Body of pancreas (tissue), 4 donors: ENCODE data around the gene ALDH1B1. TPM values are rescaled to one million over a fixed set of nuclear protein-coding genes. Genes with fewer than 3 reads are reported as not detected.

Experiments
- ATAC-seq: fragments of 150-250 bp; one replicate; pipeline ENCODE4 v1.9.1; 2016
- DNase-seq, 4 donors: peaks; one replicate each; pipeline ENCODE4 v3.0.0-alpha.2; 2019
- H3K27ac ChIP-seq, 4 donors: fragments of 200-600 bp; sonication (generic); 1 replicate in 3 of 4; 2 replicates in 1 of 4; pipeline versions ENCODE4 v1.5.1 to v1.6.1; 2016 to 2019; ENCODE audit warnings: mild to moderate bottlenecking in 1 of 4, mixed read lengths in 1 of 4, moderate library complexity in 1 of 4
- H3K27me3 ChIP-seq, 2 donors: fragments of 200-600 bp; sonication (generic); one replicate each; pipeline ENCODE4 v1.6.0; 2016; ENCODE audit warnings: mild to moderate bottlenecking in 1 of 2
- H3K36me3 ChIP-seq, 2 donors: fragments of 200-600 bp; sonication (generic); replicated peaks in 1 of 2; 2 replicates each; pipeline ENCODE4 v1.5.1; 2016; ENCODE audit warnings: low read depth in 2 of 2; ENCODE audit not compliant: insufficient read depth in 1 of 2
- H3K4me1 ChIP-seq: fragments of 200-600 bp; sonication (generic); one replicate; pipeline ENCODE4 v1.6.0; 2016
- H3K4me3 ChIP-seq, 2 donors: fragments of 200-600 bp; sonication (generic); 1 replicate in 1 of 2; 2 replicates in 1 of 2; pipeline ENCODE4 v1.5.1; 2016 to 2019
- H3K9me3 ChIP-seq, 3 donors: fragments of 200-600 bp; sonication (generic); 1 replicate in 2 of 3; 2 replicates in 1 of 3; pipeline ENCODE4 v1.5.1; 2016
- POLR2A ChIP-seq, 3 donors: fragments of 450-650 bp; IDR thresholded peaks; one replicate each; pipeline ENCODE4 v1.6.1; 2016; ENCODE audit warnings: antibody characterized with exemption in 3 of 3, mild to moderate bottlenecking in 2 of 3
- WGBS, 2 donors: methylation state at CpG; one replicate each; pipeline ENCODE4 v1.1.5; 2017; 5-methylcytosine and 5-hydroxymethylcytosine counted together
- intact Hi-C: fragments of 100-400 bp; cut with DNase I; formaldehyde crosslinking; loops from one replicate; pipeline ENCODE4 v1.15.1; 2023
- total RNA-seq, 2 donors: library from RNA; depleted of rRNA; stranded (reverse); fragments of >200 nt; gene quantifications; one replicate each; pipeline ENCODE4 v1.1.0, GENCODE V29; 2016
- TF ChIP-seq, protein P1 (sequence below), 7 experiments: fragments of 450-650 bp in 4 of 7; fragments of 200-600 bp in 3 of 7; sonication (generic) in 3 of 7; IDR thresholded peaks; one replicate each; pipeline ENCODE4 v1.5.1; 2016 to 2019; ENCODE audit warnings: antibody characterized with exemption in 7 of 7

Gene ALDH1B1
- total RNA-seq, 2 donors from 2014 or later: 11.7 to 17.5 TPM

- Histone ChIP-seq H3K36me3 (no peaks in the 10 kb centered on the region), H3K27ac (no peak overlapping the region), H3K9me3 (no peaks in the 10 kb centered on the region), H3K4me1 (peaks cover 8% of the 10 kb centered on the region), H3K4me3 (no peak overlapping the region), H3K27me3 (no peaks in the 10 kb centered on the region)
- DNase-seq (no peak), ATAC-seq (no peak)
- TF ChIP-seq POLR2A (IDR thresholded peaks at IDR 0.05): no peak
- TF ChIP-seq, protein P1, sequence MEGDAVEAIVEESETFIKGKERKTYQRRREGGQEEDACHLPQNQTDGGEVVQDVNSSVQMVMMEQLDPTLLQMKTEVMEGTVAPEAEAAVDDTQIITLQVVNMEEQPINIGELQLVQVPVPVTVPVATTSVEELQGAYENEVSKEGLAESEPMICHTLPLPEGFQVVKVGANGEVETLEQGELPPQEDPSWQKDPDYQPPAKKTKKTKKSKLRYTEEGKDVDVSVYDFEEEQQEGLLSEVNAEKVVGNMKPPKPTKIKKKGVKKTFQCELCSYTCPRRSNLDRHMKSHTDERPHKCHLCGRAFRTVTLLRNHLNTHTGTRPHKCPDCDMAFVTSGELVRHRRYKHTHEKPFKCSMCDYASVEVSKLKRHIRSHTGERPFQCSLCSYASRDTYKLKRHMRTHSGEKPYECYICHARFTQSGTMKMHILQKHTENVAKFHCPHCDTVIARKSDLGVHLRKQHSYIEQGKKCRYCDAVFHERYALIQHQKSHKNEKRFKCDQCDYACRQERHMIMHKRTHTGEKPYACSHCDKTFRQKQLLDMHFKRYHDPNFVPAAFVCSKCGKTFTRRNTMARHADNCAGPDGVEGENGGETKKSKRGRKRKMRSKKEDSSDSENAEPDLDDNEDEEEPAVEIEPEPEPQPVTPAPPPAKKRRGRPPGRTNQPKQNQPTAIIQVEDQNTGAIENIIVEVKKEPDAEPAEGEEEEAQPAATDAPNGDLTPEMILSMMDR (IDR thresholded peaks at IDR 0.05): no peak
- WGBS, 2 donors: 61 to 71% methylated on average over 4 of the region's 4 CpGs
- intact Hi-C loops: no loop called here
Measured at GRCh38 chr9:38431116-38431515, 38.6 kb downstream of the ALDH1B1 start.

DNA sequence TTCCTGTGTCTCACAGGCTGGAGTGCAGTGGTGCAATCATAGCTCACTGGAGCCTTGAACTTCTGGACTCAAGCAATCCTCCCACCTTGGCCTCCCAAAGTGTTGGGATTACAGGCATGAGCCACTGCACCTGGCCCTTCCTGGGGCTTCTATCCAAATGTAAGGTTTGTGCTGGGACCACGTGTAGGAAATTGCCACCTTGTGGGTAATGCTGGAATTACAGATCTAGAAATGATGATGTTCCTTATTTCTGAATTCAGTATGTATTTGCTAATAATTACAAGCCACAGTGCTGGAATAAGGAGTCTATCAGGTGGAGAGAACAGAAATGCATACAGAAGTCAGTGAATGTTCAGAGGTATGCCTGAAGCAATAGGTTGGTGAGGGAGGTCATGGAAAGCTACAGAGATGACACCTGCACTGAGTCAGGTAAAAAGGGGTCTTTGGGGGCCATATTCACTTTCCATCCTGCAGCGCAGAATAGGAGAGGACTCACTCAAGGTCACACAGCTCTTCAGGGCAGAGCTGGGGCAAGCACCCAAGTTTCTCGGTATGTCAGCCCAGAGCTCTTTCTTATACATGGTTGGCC, 40.5 kb downstream of the ALDH1B1 start:
- Histone ChIP-seq H3K4me3 (no peak overlapping the region), H3K27me3 (no peaks in the 10 kb centered on the region), H3K4me1 (peaks cover 21% of the 10 kb centered on the region), H3K9me3 (no peaks in the 10 kb centered on the region), H3K36me3 (no peaks in the 10 kb centered on the region), H3K27ac (no peak overlapping the region)
- ATAC-seq (peak; percentile 31), DNase-seq (peak in 2 of 4 donors; percentile 32)
- TF ChIP-seq POLR2A (IDR thresholded peaks at IDR 0.05): no peak
- TF ChIP-seq, protein P1 (IDR thresholded peaks at IDR 0.05): peak; percentile 42 to 72 (median 68)
- WGBS, 2 donors: 12 to 13% methylated on average over 3 of the region's 3 CpGs
- intact Hi-C loops: no loop called here

- WGBS, 2 donors: 26 to 39% methylated on average over 3 of the region's 3 CpGs
- H3K4me3 ChIP-seq: no peak overlapping the region
- no peaks in the 10 kb centered on the region for H3K36me3 ChIP-seq
- no peak for DNase-seq
- H3K4me1 ChIP-seq: peaks cover 23% of the 10 kb centered on the region
- ATAC-seq: no peak
- no peaks in the 10 kb centered on the region for H3K27me3 ChIP-seq
- peak overlapping the region in 3 of 4 donors; percentile 33 to 68 (median 65) for H3K27ac ChIP-seq
- TF ChIP-seq, protein P1 (IDR thresholded peaks at IDR 0.05): no peak
- TF ChIP-seq POLR2A (IDR thresholded peaks at IDR 0.05): no peak
- no peaks in the 10 kb centered on the region for H3K9me3 ChIP-seq
- intact Hi-C loops: no loop called here
Measured at GRCh38 chr9:38434365-38434764, 41.9 kb downstream of the ALDH1B1 start.

GRCh38 chr9:38434853-38435252, 42.4 kb downstream of the ALDH1B1 start:
- no peaks in the 10 kb centered on the region for H3K9me3 ChIP-seq
- H3K27ac ChIP-seq: peak overlapping the region in 3 of 4 donors; percentile 33 to 68 (median 65)
- no peaks in the 10 kb centered on the region for H3K36me3 ChIP-seq
- DNase-seq (peak in 1 of 4 donors; percentile 40), ATAC-seq (peak; percentile 79)
- H3K4me1 ChIP-seq: peaks cover 23% of the 10 kb centered on the region
- intact Hi-C loops: no loop called here
- no peaks in the 10 kb centered on the region for H3K27me3 ChIP-seq
- H3K4me3 ChIP-seq: no peak overlapping the region
- TF ChIP-seq, protein P1 (IDR thresholded peaks at IDR 0.05): no peak
- no peak for TF ChIP-seq POLR2A (IDR thresholded peaks at IDR 0.05)
- WGBS, 2 donors: 64 to 75% methylated on average over 3 of the region's 3 CpGs

DNA sequence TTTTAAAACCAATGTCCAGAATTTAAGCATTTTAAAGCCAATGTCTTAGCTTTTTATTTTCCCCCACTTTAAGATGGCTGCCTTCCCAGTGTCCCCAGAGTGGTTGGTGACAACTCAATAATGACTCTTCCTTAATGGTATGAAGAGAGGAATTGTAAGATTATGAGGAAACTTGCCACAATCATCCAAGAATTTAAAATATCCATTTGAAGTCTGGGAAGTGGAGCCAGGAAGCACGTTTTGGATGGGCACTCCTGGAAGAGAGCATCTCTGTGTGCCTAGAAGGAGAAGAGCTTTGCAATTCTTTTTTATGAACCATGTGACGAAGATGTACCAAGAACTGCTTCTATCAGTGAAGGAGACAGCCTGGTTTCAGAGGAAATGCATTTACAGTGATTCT, 43.0 kb downstream of the ALDH1B1 start:
- no peaks in the 10 kb centered on the region for H3K9me3 ChIP-seq
- no peaks in the 10 kb centered on the region for H3K27me3 ChIP-seq
- peak overlapping the region in 3 of 4 donors; percentile 6 to 68 (median 65) for H3K27ac ChIP-seq
- DNase-seq (no peak), ATAC-seq (no peak)
- H3K4me3 ChIP-seq: no peak overlapping the region
- peaks cover 23% of the 10 kb centered on the region for H3K4me1 ChIP-seq
- H3K36me3 ChIP-seq: no peaks in the 10 kb centered on the region
- WGBS, 2 donors: 70 to 74% methylated on average over 2 of the region's 2 CpGs
- intact Hi-C loops: no loop called here
- TF ChIP-seq, protein P1 (IDR thresholded peaks at IDR 0.05): no peak
- TF ChIP-seq POLR2A (IDR thresholded peaks at IDR 0.05): no peak
